ENCODE measurements around the gene COL13A1. TPM values are rescaled to one million over a fixed set of nuclear protein-coding genes. Genes with fewer than 3 reads are reported as not detected.
A peak's percentile ranks its signal among the peaks of the same experiment; 100 is the strongest.

Gene COL13A1
- total and polyA plus RNA-seq, 2 donors (not counting 1 experiment from before 2014, with no cell fraction given) = 5.7 to 7.4 TPM

DNA sequence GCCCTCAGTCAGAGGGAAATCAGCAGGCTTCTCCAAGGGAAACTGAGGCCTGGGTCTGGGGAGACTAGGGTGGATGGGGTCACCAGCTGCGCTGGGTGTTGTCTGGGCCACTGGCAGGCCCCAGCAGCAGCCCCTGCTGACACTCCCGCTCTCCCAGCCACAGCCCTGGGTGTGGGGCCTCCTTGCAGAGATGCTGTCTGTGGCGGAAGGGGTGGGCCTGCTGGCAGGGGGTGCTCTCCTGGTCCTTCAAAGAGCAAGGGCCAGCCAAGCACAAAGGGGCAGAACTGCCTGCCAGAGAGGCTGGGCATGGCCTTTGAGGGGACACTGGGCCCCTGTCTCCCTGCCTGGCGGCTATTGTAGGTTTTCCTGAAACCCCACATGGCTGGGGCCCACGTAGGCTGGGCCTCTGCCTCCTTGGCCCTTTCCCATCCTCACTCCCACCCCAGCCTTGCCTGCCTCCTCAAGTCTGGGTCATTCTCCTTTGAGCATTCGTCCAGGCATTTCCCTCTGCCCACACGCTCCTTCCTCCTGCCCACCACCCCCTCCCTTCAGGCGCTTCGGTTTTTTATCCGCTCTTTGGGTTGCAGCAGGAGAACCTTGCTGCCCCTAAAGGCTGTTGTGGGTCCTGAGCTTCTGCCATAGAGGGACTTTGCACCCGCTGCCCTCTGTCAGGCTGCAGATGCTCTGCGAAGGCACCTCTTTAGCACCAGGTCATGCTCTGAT lies 9.1 kb downstream of the COL13A1 start:
- Histone ChIP-seq H3K9me3 (ENCODE audit: control insufficient read depth, insufficient read depth, low read depth, low read length) (no peaks in the 10 kb centered on the region), H3K79me2 (ENCODE audit: control insufficient read depth, insufficient read depth, low read length) (peaks cover 37% of the 10 kb centered on the region), H3K27ac (ENCODE audit: insufficient read depth, low read length) (no peak overlapping the region), H4K20me1 (ENCODE audit: control insufficient read depth, extremely low read depth, insufficient read depth, low read length) (no peaks in the 10 kb centered on the region), H2AFZ (ENCODE audit: low read length) (no peak overlapping the region), H3K4me3 (replicated peaks in 1 of 4; ENCODE audit: control extremely low read depth in 1 of 4, insufficient read depth in 1 of 4, low read depth in 3 of 4, low read length in 4 of 4) (no peak overlapping the region), H3K4me2 (ENCODE audit: extremely low read depth, insufficient read depth, low read length) (no peak overlapping the region), H3K4me1 (ENCODE audit: control insufficient read depth, extremely low read depth, insufficient read depth, low read length) (peaks cover 11% of the 10 kb centered on the region), H3K36me3 (ENCODE audit: control insufficient read depth, insufficient read depth, low read length) (peaks cover 2% of the 10 kb centered on the region), H3K9ac (ENCODE audit: insufficient read depth, low read length) (no peak overlapping the region), H3K27me3 (ENCODE audit: control insufficient read depth, insufficient read depth, low read length) (no peaks in the 10 kb centered on the region)
- TF ChIP-seq, protein P1, sequence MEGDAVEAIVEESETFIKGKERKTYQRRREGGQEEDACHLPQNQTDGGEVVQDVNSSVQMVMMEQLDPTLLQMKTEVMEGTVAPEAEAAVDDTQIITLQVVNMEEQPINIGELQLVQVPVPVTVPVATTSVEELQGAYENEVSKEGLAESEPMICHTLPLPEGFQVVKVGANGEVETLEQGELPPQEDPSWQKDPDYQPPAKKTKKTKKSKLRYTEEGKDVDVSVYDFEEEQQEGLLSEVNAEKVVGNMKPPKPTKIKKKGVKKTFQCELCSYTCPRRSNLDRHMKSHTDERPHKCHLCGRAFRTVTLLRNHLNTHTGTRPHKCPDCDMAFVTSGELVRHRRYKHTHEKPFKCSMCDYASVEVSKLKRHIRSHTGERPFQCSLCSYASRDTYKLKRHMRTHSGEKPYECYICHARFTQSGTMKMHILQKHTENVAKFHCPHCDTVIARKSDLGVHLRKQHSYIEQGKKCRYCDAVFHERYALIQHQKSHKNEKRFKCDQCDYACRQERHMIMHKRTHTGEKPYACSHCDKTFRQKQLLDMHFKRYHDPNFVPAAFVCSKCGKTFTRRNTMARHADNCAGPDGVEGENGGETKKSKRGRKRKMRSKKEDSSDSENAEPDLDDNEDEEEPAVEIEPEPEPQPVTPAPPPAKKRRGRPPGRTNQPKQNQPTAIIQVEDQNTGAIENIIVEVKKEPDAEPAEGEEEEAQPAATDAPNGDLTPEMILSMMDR (conservative IDR thresholded peaks at IDR 0.05 in 1 of 2, IDR thresholded peaks at IDR 0.05 in 1 of 2; ENCODE audit: low read depth in 1 of 2, low read length in 2 of 2) = no peak
- no peak for TF ChIP-seq EZH2 (IDR thresholded peaks at IDR 0.05; ENCODE audit: low read length, missing control alignments)
- DNase-seq (ENCODE audit: low read depth in 2 of 2) = peak in 1 of 2 donors; percentile 58

DNA sequence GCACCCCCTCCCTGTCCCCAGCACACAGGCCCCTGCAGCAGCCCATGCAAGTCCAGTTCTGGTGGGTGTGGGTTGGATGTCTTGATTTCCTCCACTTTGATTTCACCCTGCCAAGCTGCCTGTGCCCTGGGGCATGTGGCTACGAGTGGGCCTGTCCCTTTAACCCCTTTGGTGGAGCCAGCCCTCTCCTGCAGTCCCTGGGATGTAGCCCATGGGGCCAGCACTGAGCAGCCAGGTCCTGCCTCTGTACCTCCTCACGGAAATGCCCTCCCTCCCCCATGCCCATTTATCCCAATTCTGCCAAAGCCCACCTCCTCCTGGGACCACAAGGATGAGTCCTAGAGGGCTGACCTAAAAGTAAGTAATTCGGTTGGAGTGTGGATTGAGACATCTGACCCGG lies 11.9 kb downstream of the COL13A1 start:
- no peak for DNase-seq (ENCODE audit: low read depth in 2 of 2)
- Histone ChIP-seq H4K20me1 (ENCODE audit: control insufficient read depth, extremely low read depth, insufficient read depth, low read length) (no peaks in the 10 kb centered on the region), H3K4me3 (replicated peaks in 1 of 4; ENCODE audit: control extremely low read depth in 1 of 4, insufficient read depth in 1 of 4, low read depth in 3 of 4, low read length in 4 of 4) (no peak overlapping the region), H3K4me1 (ENCODE audit: control insufficient read depth, extremely low read depth, insufficient read depth, low read length) (peaks cover 9% of the 10 kb centered on the region), H3K9me3 (ENCODE audit: control insufficient read depth, insufficient read depth, low read depth, low read length) (no peaks in the 10 kb centered on the region), H3K9ac (ENCODE audit: insufficient read depth, low read length) (no peak overlapping the region), H3K79me2 (ENCODE audit: control insufficient read depth, insufficient read depth, low read length) (peaks cover 29% of the 10 kb centered on the region), H3K36me3 (ENCODE audit: control insufficient read depth, insufficient read depth, low read length) (no peaks in the 10 kb centered on the region), H2AFZ (ENCODE audit: low read length) (no peak overlapping the region), H3K4me2 (ENCODE audit: extremely low read depth, insufficient read depth, low read length) (no peak overlapping the region), H3K27me3 (ENCODE audit: control insufficient read depth, insufficient read depth, low read length) (no peaks in the 10 kb centered on the region), H3K27ac (ENCODE audit: insufficient read depth, low read length) (no peak overlapping the region)
- TF ChIP-seq, protein P1 (conservative IDR thresholded peaks at IDR 0.05 in 1 of 2, IDR thresholded peaks at IDR 0.05 in 1 of 2; ENCODE audit: low read depth in 1 of 2, low read length in 2 of 2) = no peak

DNA sequence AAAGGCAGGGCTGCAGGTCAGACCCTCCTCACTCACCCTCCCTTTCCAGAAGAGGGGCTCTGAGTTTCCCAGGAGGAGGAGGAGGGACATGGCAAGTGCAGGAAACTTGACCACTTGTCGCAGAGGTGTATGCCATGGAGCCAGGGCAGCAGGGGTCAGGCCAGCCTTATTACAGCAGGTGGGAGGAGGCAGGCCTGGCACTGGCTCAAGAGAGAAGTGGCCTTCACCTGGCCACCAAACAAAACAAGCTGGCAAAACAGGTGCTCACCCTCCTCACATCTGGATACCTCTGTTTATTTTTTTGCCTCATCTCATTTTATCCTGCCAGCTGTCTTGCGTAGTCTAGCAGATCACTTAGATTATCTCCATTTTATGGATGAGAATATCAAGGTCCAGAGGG lies 12.5 kb downstream of the COL13A1 start:
- Histone ChIP-seq H3K4me1 (ENCODE audit: control insufficient read depth, extremely low read depth, insufficient read depth, low read length) (peaks cover 15% of the 10 kb centered on the region), H3K9ac (ENCODE audit: insufficient read depth, low read length) (no peak overlapping the region), H4K20me1 (ENCODE audit: control insufficient read depth, extremely low read depth, insufficient read depth, low read length) (no peaks in the 10 kb centered on the region), H3K27ac (ENCODE audit: insufficient read depth, low read length) (no peak overlapping the region), H3K27me3 (ENCODE audit: control insufficient read depth, insufficient read depth, low read length) (no peaks in the 10 kb centered on the region), H3K9me3 (ENCODE audit: control insufficient read depth, insufficient read depth, low read depth, low read length) (no peaks in the 10 kb centered on the region), H3K36me3 (ENCODE audit: control insufficient read depth, insufficient read depth, low read length) (no peaks in the 10 kb centered on the region), H3K4me2 (ENCODE audit: extremely low read depth, insufficient read depth, low read length) (no peak overlapping the region), H3K79me2 (ENCODE audit: control insufficient read depth, insufficient read depth, low read length) (peaks cover 24% of the 10 kb centered on the region), H3K4me3 (replicated peaks in 1 of 4; ENCODE audit: control extremely low read depth in 1 of 4, insufficient read depth in 1 of 4, low read depth in 3 of 4, low read length in 4 of 4) (no peak overlapping the region), H2AFZ (ENCODE audit: low read length) (no peak overlapping the region)
- DNase-seq (ENCODE audit: low read depth in 2 of 2) = no peak
- no peak for TF ChIP-seq EZH2 (IDR thresholded peaks at IDR 0.05; ENCODE audit: low read length, missing control alignments)
- TF ChIP-seq, protein P1 (conservative IDR thresholded peaks at IDR 0.05 in 1 of 2, IDR thresholded peaks at IDR 0.05 in 1 of 2; ENCODE audit: low read depth in 1 of 2, low read length in 2 of 2) = no peak
